Mucosa of stomach (tissue), 1 donor: ENCODE results near the gene MSS51.
"Not testable (repeated sequence)": the region's sequence is repeated elsewhere in the genome, so short reads cannot be mapped to it uniquely, and the experiment has no call there.

Experiments used
- H3K27me3 ChIP-seq: one replicate; pipeline ENCODE4 v1.7.0; 2013; ENCODE audit warnings: mild to moderate bottlenecking, low read length; ENCODE audit not compliant: control insufficient read depth, insufficient read depth
- H3K36me3 ChIP-seq: one replicate; pipeline ENCODE4 v1.7.0; 2013; ENCODE audit warnings: low read length; ENCODE audit not compliant: control insufficient read depth, insufficient read depth
- H3K4me1 ChIP-seq: one replicate; pipeline ENCODE4 v1.7.0; 2013; ENCODE audit warnings: mild to moderate bottlenecking, low read length; ENCODE audit not compliant: control insufficient read depth, insufficient read depth
- H3K4me3 ChIP-seq: one replicate; pipeline ENCODE4 v1.7.0; 2013; ENCODE audit warnings: low read length
- H3K9ac ChIP-seq: one replicate; pipeline ENCODE4 v1.7.0; 2013; ENCODE audit warnings: mild to moderate bottlenecking, low read length, moderate library complexity
- H3K9me3 ChIP-seq: one replicate; pipeline ENCODE4 v1.7.0; 2013; ENCODE audit warnings: mild to moderate bottlenecking, low read length, moderate library complexity; ENCODE audit not compliant: control insufficient read depth
- donor health status: Pancreatic carcinoma.

Gene MSS51

DNA sequence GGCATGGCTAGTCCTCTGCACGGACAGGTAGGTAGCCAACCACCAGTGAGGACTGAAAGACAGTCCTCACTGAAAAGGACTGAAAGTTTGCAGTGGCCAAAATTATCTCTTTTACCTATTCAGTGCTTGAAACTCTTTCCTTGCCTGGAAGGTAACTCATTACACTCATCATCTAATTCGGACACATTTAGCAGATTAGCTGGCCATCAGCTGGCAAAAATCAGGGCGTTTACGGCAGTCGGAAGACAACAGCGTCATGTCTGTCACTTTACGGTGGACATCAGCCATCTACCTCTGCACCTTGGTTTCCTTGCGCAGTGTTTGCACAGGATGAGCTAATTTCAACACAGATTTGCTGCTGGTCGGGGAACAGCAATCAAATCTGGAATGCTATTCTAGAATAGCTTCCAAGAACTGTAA lies 20.2 kb downstream of the MSS51 start:
- no peaks in the 10 kb centered on the region for H3K27me3 ChIP-seq
- H3K9me3 ChIP-seq: no peaks in the 10 kb centered on the region
- H3K4me3 ChIP-seq: peak overlapping the region; percentile 87
- H3K36me3 ChIP-seq: no peaks in the 10 kb centered on the region
- peak overlapping the region; percentile 90 for H3K9ac ChIP-seq
- peaks cover 4% of the 10 kb centered on the region for H3K4me1 ChIP-seq

DNA sequence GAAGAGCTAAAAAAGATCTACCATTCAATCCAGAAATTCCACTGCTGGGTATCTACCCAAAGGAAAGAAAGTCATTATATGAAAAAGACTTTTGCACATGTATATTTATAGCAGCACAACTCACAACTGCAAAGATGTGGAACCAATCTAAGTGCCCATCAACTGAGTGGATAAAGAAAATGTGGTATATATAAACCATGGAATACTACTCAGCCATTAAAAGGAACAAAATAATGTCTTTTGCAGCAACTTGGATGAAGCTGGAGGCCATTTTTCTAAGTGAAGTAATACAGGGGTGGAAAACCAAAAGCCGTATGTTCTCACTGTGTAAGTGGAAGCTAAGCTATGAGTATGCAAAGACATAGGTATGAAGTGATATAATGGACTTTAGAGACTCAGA lies 22.5 kb downstream of the MSS51 start:
- Histone ChIP-seq H3K4me3 (no peak overlapping the region), H3K9ac (no peak overlapping the region), H3K36me3 (no peaks in the 10 kb centered on the region), H3K27me3 (no peaks in the 10 kb centered on the region), H3K4me1 (peaks cover 4% of the 10 kb centered on the region), H3K9me3 (no peaks in the 10 kb centered on the region)

DNA sequence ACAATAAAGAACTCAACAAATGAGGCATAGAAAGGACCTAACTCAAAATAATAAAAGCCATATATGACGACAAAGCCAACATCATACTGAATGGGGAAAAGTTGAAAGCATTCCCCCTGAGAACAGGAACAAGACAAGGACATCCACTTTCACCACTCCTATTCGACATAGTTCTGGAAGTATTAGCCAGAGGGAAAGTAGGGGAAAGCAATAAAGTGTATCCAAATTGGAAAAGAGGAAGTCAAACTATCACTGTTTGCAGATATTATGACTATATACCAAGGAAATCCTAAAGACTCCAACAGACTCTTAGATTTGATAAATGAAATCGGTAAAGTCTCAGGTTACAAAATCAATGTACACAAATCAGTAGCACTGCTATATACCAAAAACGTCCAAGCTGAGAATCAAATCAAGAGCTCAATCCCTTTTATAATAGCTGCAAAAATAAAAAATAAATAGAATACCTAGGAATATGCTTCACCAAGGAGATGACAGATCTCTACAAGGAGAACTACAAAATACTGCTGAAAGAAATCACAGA lies 24.3 kb downstream of the MSS51 start:
- no peaks in the 10 kb centered on the region for H3K9me3 ChIP-seq
- no peaks in the 10 kb centered on the region for H3K27me3 ChIP-seq
- peaks cover 4% of the 10 kb centered on the region for H3K4me1 ChIP-seq
- H3K4me3 ChIP-seq: no peak overlapping the region
- H3K9ac ChIP-seq: no peak overlapping the region
- no peaks in the 10 kb centered on the region for H3K36me3 ChIP-seq

DNA sequence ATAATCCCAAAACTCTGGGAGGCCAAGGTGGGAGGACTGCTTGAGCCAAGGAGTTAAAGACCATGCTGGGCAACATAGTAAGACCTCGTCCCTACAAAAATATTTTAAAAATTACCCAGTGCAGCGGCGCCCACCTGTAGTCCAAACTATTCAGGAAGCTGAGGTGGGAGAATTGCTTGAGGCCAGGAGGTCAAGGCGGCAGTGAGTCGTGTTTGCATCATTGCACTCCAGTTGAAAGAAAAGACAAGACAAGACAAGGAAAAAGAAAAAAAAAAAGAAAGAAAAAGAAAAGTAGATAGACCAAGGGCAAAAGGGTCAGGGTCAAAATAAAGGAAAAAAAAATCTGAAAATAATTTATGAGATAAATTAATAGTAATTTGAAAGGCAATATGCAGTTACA lies 25.3 kb downstream of the MSS51 start:
- H3K4me3 ChIP-seq: no peak overlapping the region
- H3K9me3 ChIP-seq: no peaks in the 10 kb centered on the region
- peaks cover 4% of the 10 kb centered on the region for H3K4me1 ChIP-seq
- no peak overlapping the region for H3K9ac ChIP-seq
- no peaks in the 10 kb centered on the region for H3K27me3 ChIP-seq
- H3K36me3 ChIP-seq: no peaks in the 10 kb centered on the region

DNA sequence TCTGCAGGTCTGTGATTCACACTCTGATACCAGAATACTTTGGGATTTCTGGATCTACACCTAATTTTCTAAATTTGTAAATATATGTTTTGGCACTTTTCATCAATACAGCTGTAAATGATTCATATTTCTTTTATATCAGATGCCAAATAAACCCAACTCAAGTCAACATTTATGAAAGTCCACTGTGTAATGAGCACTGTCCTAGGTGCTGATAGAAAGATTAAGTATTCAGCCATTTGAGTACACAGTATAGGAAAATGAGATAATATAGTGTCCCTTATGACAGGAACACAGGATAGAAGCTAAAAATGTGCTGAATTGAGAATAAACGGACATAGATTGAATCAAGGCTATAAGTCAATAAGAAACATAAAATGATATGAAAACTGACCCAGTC lies 25.9 kb downstream of the MSS51 start:
- Histone ChIP-seq H3K9ac (no peak overlapping the region), H3K27me3 (no peaks in the 10 kb centered on the region), H3K4me3 (no peak overlapping the region), H3K4me1 (no peaks in the 10 kb centered on the region), H3K9me3 (no peaks in the 10 kb centered on the region), H3K36me3 (no peaks in the 10 kb centered on the region)

DNA sequence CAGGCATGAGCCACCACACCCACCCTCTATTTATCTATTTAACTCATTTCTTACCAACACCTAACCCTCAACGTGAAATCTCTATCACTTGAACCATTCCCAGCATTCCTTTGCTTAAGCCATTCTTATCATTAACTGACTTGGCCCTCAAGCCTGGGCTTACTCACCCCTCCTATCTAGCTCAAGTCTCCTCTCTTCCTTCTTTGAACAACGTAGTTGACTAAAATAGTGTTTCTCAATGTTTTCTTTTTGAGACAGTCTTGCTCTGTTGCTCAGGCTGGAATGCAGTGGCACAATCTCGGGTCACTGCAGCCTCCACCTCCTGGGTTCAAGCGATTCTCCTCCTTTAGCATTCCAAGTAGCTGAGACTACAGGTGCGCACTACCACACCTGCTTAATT lies 26.5 kb downstream of the MSS51 start:
- H3K36me3 ChIP-seq: no peaks in the 10 kb centered on the region
- no peaks in the 10 kb centered on the region for H3K4me1 ChIP-seq
- H3K9me3 ChIP-seq: no peaks in the 10 kb centered on the region
- no peak overlapping the region for H3K9ac ChIP-seq
- H3K4me3 ChIP-seq: no peak overlapping the region
- H3K27me3 ChIP-seq: no peaks in the 10 kb centered on the region

DNA sequence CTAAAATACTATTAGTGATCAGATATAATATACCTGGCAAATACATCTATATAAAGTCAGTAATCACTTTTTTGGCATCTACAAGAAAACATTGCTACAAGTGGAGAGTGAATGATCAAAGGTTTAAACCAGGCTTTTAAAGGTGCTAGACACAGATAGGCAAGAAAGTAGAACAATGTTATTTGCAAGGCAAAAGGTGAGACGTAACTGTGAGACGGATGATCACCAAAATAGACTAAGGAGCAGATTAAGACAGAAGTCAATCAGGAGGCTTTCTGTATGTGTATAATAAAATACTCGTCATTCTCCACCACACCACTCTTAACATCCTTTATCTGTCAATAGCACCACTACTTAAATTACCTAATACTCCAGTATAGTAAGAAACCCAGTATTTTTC lies 27.8 kb downstream of the MSS51 start:
- Histone ChIP-seq H3K4me1 (no peaks in the 10 kb centered on the region), H3K9ac (no peak overlapping the region), H3K36me3 (no peaks in the 10 kb centered on the region), H3K27me3 (no peaks in the 10 kb centered on the region), H3K4me3 (no peak overlapping the region), H3K9me3 (no peaks in the 10 kb centered on the region)

DNA sequence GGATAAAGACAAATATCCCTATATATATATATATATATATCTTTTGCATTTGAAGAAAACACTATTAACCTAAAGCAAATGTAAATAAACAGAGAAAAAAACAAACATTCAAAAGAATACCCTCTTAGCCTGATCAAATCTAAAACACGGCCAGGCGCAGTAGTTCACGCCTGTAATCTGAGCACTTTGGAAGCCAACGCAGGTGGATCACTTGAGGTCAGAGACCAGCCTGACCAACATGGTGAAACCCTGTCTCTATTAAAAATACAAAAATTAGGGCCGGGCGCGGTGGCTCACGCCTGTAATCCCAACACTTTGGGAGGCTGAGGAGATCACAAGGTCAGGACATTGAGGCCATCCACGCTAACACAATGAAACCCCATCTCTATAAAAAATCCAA lies 28.7 kb downstream of the MSS51 start:
- Histone ChIP-seq H3K36me3 (no peaks in the 10 kb centered on the region), H3K4me3 (no peak overlapping the region), H3K9me3 (no peaks in the 10 kb centered on the region), H3K9ac (no peak overlapping the region), H3K4me1 (no peaks in the 10 kb centered on the region), H3K27me3 (no peaks in the 10 kb centered on the region)

DNA sequence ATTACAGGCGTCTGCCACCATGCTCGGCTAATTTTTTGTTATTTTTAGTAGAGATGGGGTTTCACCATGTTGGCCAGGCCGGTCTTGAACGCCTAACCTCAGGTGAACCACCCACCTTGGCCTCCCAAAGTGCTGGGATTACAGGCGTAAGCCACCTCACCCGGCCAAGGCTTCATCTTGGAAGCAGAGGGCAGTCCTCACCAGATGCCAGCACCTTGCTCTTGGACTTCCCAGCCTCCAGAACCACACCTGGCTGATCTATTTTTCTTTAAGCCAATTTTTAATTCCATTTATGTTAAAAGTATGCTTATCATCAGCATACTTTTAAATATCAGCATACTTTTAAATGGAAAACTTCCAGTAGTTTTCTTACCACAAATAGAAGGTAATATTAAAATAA lies 31.7 kb downstream of the MSS51 start:
- no peaks in the 10 kb centered on the region for H3K9me3 ChIP-seq
- H3K9ac ChIP-seq: no peak overlapping the region
- H3K4me1 ChIP-seq: no peaks in the 10 kb centered on the region
- no peak overlapping the region for H3K4me3 ChIP-seq
- no peaks in the 10 kb centered on the region for H3K36me3 ChIP-seq
- H3K27me3 ChIP-seq: no peaks in the 10 kb centered on the region

DNA sequence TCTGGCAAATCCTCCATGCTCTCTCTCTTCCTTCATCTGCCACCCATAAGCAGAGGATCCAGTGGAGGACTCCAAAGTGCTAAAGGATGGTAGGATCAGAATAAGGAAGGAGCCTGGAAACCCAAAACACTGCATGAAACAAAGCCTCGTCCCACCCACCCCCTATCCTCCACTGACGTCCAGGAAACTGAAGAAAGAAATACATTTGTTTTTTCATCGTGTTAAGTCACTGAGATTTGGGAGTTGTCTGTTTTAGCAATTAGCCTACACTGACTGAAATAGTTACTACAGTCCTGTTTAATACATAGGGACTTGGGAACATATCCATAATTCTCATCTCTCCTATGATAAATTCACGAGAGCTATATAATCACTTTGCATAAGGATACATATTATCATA lies 34.3 kb downstream of the MSS51 start:
- H3K4me3 ChIP-seq: no peak overlapping the region
- no peaks in the 10 kb centered on the region for H3K36me3 ChIP-seq
- no peak overlapping the region for H3K9ac ChIP-seq
- no peaks in the 10 kb centered on the region for H3K9me3 ChIP-seq
- no peaks in the 10 kb centered on the region for H3K27me3 ChIP-seq
- no peaks in the 10 kb centered on the region for H3K4me1 ChIP-seq

DNA sequence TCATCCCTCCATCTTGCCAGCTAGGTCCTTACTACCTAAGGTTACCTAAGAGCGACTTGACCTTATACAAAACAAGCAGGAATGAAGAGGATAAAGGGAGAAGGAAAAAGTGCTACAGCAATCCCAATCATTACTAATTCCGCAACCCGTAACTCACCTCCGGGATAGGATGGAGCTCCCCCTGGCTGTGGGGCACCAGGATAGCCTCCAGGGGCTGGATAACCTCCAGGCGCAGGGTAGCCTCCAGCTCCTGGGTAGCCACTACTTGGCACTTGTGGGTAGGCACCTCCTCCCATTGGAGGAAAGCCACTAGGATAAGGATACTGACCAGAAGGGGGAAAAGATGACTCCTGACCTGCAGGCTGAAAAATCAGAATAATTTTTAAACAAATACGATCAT lies 35.3 kb downstream of the MSS51 start:
- Histone ChIP-seq H3K4me3 (no peak overlapping the region), H3K4me1 (no peaks in the 10 kb centered on the region), H3K9ac (no peak overlapping the region), H3K36me3 (no peaks in the 10 kb centered on the region), H3K9me3 (no peaks in the 10 kb centered on the region), H3K27me3 (no peaks in the 10 kb centered on the region)

DNA sequence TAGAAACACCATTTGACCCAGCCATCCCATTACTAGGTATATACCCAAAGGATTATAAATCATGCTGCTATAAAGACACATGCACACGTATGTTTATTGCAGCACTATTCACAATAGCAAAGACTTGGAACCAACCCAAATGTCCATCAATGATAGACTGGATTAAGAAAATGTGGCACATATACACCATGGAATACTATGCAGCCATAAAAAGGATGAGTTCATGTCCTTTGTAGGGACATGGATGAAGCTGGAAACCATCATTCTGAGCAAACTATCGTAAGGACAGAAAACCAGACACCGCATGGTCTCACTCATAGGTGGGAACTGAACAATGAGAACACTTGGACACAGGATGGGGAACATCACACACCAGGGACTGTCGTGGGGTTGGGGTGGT lies 39.0 kb downstream of the MSS51 start:
- H3K4me3 ChIP-seq, H3K9me3 ChIP-seq, H3K4me1 ChIP-seq, H3K27me3 ChIP-seq, H3K36me3 ChIP-seq, H3K9ac ChIP-seq: not testable (repeated sequence)

DNA sequence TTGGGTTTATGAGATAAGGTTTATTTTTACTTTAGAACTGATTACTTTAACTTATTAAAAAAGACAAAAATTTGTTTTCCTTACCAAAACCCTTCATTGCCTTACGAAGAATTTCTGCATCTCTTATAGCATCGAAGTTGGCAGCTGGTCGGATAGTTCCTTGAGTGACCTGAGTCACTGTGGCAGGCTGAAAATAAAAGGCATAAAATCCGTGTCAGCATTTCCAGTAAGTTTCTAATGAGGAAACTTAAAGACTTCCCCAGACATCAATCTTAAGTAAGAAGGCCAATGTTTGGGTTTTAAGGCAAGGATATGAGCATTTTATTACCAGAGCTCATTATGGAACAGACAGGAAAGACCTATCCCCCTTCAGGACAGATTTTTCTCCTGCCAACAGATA lies 45.1 kb downstream of the MSS51 start:
- Histone ChIP-seq H3K27me3 (no peaks in the 10 kb centered on the region), H3K4me1 (no peaks in the 10 kb centered on the region), H3K9ac (no peak overlapping the region), H3K36me3 (no peaks in the 10 kb centered on the region), H3K9me3 (no peaks in the 10 kb centered on the region), H3K4me3 (no peak overlapping the region)
